Central memory CD4-positive, alpha-beta T cell (primary cell): ENCODE data around the gene GAST.
"Not testable (repeated sequence)": the region's sequence is repeated elsewhere in the genome, so short reads cannot be mapped to it uniquely, and the experiment has no call there.

Source experiments
- DNase-seq: peaks from one replicate; pipeline ENCODE4 v3.0.0; 2022

The GAST gene

DNA sequence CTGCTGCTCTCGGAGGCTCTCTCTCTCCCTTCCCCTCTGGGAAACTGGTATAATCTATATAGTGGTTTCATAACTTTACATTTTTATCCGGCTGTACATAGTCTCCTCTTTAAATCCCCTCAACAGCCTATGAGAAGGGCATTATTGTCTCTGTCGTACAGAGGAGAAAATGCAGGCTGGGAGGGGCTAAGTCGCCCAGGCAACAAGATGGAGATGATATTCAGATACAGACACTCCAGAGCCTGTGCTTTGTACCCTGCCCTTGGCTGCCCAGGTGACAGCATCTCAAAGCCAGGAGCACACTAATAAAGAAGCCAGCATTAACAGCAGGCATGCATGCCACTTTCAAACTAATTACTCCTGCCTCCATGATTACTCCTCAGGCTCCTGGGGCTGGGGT, 28.1 kb upstream of the GAST start:
- no peak for DNase-seq

GRCh38 chr17:41685753-41686152, 26.4 kb upstream of the GAST start:
- not testable (repeated sequence) for DNase-seq

DNA sequence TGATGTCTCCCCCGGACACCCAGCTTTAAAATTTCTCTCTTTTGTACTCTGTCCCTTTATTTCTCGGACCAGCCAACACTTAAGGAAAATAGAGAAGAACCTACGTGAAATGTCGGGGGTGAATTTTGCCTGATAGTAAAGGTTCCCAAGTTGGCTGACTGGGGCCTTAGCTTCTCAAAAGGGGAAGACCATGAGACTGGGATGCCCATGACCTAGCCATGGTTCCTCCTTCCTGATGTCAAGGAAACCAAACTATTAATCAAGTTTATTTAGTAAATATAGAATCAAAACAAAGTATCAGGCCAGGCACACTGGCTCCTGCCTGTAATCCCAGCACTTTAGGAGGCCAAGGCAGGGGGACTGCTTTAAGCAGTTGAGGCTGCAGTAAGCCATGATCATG, 25.9 kb upstream of the GAST start:
- no peak for DNase-seq

GRCh38 chr17:41687828-41688640, 24.1 kb upstream of the GAST start:
- peak; percentile 66 for DNase-seq

DNA sequence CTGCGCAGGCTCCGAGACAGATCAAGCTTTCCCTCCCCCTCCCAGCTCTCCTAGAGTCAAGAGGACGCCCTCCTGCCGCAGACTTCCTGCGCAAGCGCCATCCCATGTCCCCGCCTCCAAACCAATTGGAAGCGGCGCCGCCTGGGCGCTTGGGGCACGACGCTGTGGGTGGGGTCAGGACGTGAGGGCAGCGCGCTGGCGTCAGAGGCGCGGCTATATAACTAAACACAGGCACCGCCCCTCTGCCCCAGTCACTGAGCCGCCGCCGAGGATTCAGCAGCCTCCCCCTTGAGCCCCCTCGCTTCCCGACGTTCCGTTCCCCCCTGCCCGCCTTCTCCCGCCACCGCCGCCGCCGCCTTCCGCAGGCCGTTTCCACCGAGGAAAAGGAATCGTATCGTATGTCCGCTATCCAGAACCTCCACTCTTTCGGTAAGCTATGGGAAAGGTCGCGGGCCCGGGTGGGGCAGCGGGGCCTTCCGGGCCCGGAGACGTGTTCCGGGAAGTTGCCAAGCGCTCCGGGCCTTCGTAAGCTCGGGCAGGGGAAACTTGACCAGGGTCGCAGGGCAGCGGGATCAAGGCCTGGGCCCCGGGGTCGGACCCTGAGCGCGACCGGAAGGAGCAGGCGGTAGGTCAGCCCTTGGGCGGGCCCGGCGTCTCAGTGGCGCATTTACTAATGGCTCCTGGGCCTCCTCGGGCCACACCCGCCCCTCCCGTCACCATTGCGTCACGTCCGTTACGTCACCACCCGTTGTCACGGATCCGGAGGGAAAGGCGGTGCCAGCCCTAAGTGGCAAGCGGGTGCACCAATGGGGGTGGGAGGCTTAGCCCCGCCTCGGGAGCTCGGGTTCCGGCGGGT, 23.3 kb upstream of the GAST start, which contains the start of gene EIF1:
EIF1 (plus strand) TSS at position 245 of the 856 bp plus-strand sequence; CDS start at position 399, 154 bp downstream.
- DNase-seq = peak; percentile 99

GRCh38 chr17:41689497-41690299, 22.4 kb upstream of the GAST start:
- peak; percentile 60 for DNase-seq

GRCh38 chr17:41690497-41690896, 21.6 kb upstream of the GAST start:
- DNase-seq = no peak

- peak; percentile 31 for DNase-seq
Measured at GRCh38 chr17:41691031-41691777, 20.9 kb upstream of the GAST start.

DNA sequence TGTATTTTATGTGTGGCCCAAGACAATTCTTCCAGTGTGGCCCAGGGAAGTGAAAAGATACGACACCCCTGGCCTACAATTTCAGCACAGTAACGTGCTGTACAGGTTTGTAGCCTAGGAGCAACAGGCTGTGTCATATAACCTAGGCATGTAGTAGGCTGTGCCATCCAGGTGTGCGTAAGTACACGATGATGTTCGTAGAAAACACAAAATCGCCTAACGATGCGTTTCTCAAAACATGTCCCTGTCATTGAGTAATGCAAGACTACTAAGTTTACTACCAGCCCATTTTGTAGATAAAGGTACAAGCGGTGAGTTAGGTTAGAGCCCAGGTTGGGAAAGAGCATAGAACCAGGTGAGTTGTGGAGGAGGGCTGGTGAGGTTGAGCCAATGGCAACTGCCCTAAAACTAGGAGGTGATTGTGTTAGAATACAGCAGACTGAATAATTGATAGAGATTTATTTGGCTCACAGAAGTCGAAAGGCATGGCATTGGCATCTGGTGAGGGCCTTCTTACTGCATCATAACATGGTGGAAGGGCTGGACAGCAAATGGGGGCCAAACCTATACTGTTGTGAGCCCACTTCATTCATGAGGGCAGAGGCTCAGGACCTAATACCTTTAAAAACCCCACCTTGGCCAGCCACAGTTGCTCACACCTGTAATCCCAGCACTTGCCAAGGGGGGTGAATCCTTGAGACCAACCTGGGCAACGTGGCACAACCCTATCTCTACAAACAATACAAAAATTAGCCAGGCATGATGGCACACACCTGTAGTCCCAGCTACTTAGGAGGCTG, 19.2 kb upstream of the GAST start:
- peak; percentile 40 for DNase-seq

DNA sequence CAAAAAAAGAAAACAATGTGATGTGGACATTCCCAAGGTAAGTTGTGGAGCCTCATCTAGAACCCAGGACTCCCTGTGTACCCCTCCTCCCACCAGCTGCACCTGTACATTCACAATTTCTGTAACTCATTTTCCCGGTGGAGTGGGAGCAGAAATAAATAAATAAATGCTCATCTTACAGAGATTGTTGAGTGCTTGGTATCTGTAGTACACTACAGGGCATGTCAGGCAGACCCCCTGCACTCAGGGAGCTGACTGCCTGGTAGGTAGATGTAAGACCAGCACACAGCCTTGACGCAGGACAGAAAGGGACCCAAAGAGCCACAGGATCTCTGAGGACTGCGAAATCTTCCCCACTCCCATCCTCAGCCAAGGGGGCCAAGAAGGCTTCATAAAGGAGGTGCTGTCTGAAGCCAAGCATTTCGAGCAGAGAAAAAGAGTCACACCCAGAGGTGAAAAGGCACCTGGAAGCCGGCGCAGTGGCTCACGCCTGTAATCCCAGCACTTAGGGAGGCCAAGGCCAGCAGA, 16.9 kb upstream of the GAST start:
- peak; percentile 14 for DNase-seq

- DNase-seq = peak; percentile 72
Measured at GRCh38 chr17:41695954-41696757, 16.0 kb upstream of the GAST start.

DNA sequence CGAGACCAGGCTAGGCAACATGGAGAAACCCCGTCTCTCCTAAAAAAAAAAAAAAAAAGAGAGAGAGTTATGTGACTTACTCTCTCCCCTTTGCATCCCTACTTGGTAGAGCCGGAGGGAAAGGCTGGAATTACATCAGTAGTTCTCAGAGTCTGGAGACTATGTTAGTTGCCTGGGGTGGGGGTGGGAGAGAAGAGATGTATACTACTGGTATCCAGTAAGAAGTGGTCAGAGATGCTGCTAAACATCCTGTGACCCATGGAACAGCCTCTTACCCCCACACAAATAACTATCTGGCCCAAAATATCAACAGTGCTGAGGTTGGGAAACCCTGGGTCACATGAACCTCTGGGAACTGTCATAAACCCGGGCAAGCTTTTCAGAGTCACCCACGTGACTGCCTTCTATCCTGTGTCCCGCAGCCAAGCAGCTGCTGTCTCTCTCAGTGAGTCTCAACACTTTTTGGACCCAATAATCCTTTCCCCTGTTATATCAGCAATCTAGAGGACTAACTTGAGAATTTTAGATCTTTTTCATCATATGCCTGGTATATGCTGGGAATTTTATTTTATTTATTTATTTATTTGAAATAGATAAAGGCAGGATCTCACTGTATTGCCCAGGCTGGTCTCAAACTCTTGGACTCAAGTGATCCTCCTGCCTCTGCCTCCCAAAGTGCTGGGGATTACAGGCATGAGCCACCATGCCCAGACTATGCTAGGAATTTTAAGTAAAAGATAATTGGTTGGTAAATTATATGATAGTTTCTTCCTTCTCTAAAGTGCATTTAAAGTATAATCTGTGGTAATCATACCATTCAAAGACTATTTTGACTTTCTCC, 14.8 kb upstream of the GAST start:
- DNase-seq = no peak

GRCh38 chr17:41700843-41701242, 11.3 kb upstream of the GAST start:
- not testable (repeated sequence) for DNase-seq

DNA sequence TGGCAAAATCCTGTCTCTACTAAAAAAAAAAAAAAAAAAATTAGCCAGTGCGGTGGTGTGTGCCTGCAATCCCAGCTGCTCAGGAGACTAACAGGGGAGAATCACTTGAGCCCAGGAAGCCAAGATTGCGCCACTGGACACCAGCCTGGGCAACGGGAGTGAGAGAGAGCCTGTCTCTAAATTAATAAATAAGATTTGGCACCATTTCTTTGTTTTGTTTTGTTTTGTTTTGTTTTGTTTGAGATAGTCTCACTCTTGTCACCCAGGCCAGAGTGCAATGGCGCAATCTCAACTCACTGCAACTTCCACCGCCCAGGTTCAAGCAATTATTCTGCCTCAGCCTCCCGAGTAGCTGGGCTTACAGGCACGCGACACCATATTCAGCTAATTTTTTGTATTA, 9.4 kb upstream of the GAST start:
- no peak for DNase-seq

DNA sequence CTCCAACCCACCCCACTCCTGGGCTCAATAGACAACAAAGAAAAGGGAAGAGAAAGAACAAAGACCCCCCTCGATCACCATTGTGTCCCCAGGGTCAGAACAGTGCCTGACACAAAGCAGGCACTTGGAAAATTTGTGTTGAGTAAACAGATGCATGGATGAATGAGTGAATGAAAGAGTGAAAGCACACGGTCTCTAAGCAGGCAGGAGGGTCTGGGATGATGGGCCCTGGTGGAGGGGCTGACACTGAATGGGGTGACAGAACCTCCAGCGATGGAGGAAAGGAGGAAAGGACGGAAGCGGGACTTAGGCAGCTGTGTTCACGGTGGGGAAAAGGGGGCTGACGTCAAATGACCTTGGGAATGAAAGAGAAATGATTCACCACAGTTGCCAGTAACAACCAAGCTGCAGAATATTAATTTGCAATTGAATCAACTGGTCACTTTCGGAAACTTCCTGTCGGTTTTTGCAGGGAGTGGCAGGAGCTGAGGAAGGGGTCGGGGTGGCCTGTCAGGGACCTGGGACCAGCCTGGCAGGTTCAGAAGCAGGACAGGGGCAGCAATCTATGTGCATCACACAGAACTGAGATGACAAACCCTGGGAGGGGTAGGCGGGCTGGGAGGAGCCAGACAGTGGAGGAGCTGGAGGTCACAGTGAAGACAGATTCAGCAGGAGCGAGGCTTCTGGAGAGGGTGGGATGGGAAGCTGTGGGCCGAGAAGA, 6.7 kb upstream of the GAST start:
- no peak for DNase-seq

- DNase-seq = no peak
Measured at GRCh38 chr17:41707803-41708669, 4.1 kb upstream of the GAST start.

DNA sequence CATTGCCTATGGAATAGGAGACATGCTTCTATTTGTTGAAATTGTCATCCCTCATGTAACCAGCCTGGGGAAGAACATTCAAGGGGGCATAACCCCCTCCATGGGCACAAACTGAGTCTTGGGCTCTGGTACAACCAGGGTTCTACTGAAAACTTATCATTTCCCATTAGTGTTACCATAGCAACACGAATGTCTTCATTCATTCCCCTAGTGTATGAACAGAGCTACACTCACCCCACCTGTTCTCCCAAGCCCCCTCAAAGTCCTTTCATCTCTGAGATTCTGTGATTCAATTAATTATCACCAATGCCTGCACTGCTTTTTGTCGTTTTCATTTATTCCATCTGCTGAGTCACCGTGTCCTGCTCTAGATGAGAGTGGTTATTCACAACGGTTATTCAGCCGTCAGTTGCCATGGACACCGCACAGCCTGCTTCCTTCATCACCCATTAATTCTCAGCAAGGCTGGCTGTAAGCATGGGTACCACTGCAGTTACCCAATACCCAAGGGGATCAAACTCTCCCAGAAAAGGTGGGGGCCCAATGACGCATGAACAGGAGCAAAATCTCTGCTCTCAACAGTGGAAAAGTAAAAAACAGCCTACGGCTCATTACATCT, 1.6 kb upstream of the GAST start:
- no peak for DNase-seq
